Omental fat pad (tissue), 4 donors: ENCODE results near the gene ZNF662. TPM values are rescaled to one million over a fixed set of nuclear protein-coding genes. Genes with fewer than 3 reads are reported as not detected.

Experiments
- ATAC-seq: fragments of 150-250 bp; one replicate; pipeline ENCODE4 v1.9.1; 2016; ENCODE audit warnings: mild to moderate bottlenecking, moderate library complexity; ENCODE audit not compliant: low FRiP score
- DNase-seq: peaks from one replicate; pipeline ENCODE4 v3.0.0-alpha.2; 2019; ENCODE audit warnings: low spot score
- total RNA-seq, 4 donors: library from RNA; depleted of rRNA; stranded (reverse); fragments of >200 nt; gene quantifications; one replicate each; pipeline ENCODE4 v1.1.0, GENCODE V29; 2016
- TF ChIP-seq, protein P1 (sequence below), 3 donors: fragments of 450-650 bp; IDR thresholded peaks; one replicate each; pipeline ENCODE4 v1.5.1; 2016 to 2017; ENCODE audit warnings: antibody characterized with exemption in 3 of 3, mild to moderate bottlenecking in 3 of 3, moderate library complexity in 2 of 3

The ZNF662 gene
- 1 to 10 TPM; 3.3 to 9.9 (median 4.3) TPM for total RNA-seq

DNA sequence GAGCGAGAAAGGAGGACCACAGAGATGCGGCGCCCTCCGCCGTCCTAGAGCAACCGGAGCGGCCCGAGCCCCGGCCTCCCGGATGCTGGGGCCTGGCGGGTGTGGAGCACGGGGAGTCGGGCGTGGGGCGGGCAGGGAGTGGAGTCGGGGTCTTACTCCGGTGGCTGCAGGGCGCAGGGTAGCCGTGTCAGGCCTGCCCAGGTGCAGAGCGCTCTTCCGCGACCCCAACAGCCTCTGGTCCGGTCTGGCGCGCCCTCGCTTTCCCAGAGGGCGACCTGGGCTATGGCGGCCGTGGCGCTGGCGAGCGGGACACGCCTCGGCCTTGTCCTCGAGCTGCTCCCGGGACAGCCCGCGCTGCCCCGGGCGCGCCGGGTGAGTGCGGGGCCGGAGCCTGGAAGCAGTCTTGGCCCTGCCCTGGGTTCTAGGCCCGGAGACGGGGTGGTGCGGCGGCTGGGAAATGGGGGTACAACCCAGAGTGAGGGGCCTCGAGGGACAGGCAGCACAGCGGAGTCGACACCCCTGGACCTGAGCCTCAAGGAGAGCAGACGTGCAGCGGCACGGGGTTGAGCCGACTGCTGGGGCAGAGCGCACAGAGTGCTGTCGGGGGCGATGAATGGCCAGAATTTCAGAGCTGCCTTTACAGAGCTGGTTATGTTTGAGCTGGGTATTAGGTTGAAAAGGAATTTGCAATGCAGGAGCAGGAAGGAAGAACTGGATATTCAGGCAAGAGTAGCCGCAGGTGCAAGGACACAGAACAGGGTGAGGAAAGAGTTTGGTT is at the start of gene ZNF662:
Gene ZNF662 (plus strand): TSS at position 73 of the 778 bp plus-strand sequence. CDS start 1,973 bp downstream, outside the sequence.
- TF ChIP-seq, protein P1, sequence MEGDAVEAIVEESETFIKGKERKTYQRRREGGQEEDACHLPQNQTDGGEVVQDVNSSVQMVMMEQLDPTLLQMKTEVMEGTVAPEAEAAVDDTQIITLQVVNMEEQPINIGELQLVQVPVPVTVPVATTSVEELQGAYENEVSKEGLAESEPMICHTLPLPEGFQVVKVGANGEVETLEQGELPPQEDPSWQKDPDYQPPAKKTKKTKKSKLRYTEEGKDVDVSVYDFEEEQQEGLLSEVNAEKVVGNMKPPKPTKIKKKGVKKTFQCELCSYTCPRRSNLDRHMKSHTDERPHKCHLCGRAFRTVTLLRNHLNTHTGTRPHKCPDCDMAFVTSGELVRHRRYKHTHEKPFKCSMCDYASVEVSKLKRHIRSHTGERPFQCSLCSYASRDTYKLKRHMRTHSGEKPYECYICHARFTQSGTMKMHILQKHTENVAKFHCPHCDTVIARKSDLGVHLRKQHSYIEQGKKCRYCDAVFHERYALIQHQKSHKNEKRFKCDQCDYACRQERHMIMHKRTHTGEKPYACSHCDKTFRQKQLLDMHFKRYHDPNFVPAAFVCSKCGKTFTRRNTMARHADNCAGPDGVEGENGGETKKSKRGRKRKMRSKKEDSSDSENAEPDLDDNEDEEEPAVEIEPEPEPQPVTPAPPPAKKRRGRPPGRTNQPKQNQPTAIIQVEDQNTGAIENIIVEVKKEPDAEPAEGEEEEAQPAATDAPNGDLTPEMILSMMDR (IDR thresholded peaks at IDR 0.05): no peak
- ATAC-seq (peak; percentile 84), DNase-seq (no peak)

DNA sequence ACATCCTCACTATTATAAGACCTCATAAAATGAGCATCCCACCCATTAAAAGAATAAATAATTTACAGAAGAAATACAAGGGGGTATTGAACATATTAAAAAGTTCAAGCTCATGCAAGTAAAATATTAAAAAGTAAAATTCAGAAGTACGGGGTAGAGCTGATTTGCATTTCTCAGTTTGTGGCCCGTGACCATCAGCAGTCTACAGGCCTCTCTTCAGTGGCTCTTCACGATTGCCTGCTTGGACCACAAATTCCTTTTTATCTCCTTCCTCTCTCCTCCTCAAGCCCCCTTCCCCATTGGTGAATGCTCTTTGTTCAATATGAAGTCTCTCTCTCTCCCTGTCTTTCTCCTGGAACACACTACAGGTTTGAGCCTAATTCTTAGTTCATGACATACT is 49.4 kb upstream of the ZNF662 start:
- ATAC-seq (no peak), DNase-seq (no peak)
- TF ChIP-seq, protein P1 (IDR thresholded peaks at IDR 0.05): no peak

DNA sequence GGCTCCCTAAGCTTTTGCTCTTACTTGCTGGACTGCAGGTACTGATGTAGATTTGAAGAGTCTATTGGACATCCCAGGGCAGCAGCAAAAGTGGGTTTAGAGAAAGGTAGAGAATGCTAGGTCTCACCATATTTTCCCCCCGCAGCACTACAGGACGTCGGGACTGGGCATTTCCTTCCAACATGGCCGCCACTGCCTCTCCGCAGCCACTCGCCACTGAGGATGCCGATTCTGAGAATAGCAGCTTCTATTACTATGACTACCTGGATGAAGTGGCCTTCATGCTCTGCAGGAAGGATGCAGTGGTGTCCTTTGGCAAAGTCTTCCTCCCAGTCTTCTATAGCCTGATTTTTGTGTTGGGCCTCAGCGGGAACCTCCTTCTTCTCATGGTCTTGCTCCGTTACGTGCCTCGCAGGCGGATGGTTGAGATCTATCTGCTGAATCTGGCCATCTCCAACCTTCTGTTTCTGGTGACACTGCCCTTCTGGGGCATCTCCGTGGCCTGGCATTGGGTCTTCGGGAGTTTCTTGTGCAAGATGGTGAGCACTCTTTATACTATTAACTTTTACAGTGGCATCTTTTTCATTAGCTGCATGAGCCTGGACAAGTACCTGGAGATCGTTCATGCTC is 41.5 kb upstream of the ZNF662 start:
- TF ChIP-seq, protein P1 (IDR thresholded peaks at IDR 0.05): no peak
- DNase-seq: no peak
- ATAC-seq: no peak

DNA sequence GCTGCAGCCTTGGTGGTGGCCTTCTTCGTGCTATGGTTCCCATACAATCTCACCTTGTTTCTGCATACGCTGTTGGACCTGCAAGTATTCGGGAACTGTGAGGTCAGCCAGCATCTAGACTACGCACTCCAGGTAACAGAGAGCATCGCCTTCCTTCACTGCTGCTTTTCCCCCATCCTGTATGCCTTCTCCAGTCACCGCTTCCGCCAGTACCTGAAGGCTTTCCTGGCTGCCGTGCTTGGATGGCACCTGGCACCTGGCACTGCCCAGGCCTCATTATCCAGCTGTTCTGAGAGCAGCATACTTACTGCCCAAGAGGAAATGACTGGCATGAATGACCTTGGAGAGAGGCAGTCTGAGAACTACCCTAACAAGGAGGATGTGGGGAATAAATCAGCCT is 40.7 kb upstream of the ZNF662 start:
- TF ChIP-seq, protein P1 (IDR thresholded peaks at IDR 0.05): no peak
- no peak for DNase-seq
- no peak for ATAC-seq

DNA sequence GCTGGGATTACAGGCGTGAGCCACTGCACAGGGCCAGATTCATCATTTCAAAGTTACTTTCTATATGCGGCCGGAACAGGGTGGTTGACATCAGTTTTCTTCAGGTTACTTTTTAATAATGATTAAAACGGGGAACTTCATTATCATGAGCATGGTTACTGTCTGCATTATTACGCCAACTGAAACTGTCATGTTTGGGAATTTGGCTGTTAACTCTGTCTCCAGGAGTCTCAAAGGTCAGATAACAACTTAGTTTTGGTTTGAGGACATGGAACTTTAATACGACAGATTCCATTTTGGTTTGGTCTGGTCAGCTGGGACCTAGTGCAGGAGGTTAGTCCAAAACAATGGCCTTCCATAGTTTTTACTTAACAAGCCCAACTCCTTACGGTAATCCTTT is 38.8 kb upstream of the ZNF662 start:
- DNase-seq (no peak), ATAC-seq (no peak)
- TF ChIP-seq, protein P1 (IDR thresholded peaks at IDR 0.05): no peak

DNA sequence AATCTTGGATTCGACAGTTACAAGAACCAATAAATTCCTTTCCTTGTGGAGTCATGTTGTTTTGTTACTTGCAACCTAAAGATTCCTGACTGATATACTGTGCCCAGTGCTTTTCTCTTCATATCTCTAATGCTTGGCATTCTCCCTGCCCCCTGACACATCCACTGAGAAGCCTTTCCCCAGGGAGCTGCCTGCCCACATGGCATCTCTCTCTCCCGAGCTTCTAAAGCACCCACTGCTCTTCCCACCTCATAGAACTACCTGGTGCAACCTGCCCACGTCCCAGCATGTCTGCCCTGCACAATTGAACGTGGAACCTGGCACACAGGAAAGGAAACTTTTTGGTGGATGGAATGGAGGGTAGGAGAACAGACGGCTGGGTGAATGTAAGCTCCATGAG is 37.1 kb upstream of the ZNF662 start:
- ATAC-seq (no peak), DNase-seq (no peak)
- TF ChIP-seq, protein P1 (IDR thresholded peaks at IDR 0.05): no peak
